ENCODE measurements around the gene LAMB3. TPM values are rescaled to one million over a fixed set of nuclear protein-coding genes. Genes with fewer than 3 reads are reported as not detected.

Gene LAMB3
- total RNA-seq, 2 donors from 2014 or later, result 0.37 to 1.1 TPM

GRCh38 chr1:209641832-209642172 is 10.4 kb downstream of the LAMB3 start:
- no peaks in the 10 kb centered on the region for H3K9me3 ChIP-seq (ENCODE audit: control insufficient read depth, low read length, poor library complexity, severe bottlenecking)
- no peak for DNase-seq
- no peak for ATAC-seq
- no peak overlapping the region for H3K27ac Mint-ChIP-seq
- no peaks in the 10 kb centered on the region for H3K27me3 Mint-ChIP-seq
- H3K4me3 Mint-ChIP-seq, result no peak overlapping the region
- peaks cover 7% of the 10 kb centered on the region for H3K4me1 Mint-ChIP-seq
- H3K36me3 Mint-ChIP-seq (ENCODE audit: low read depth), result no peaks in the 10 kb centered on the region

GRCh38 chr1:209635850-209636249 is 16.4 kb downstream of the LAMB3 start:
- H3K4me3 Mint-ChIP-seq, result no peak overlapping the region
- H3K27me3 Mint-ChIP-seq, result no peaks in the 10 kb centered on the region
- ATAC-seq (no peak), DNase-seq (no peak)
- peaks cover 16% of the 10 kb centered on the region for H3K4me1 Mint-ChIP-seq
- no peaks in the 10 kb centered on the region for H3K36me3 Mint-ChIP-seq (ENCODE audit: low read depth)
- H3K27ac Mint-ChIP-seq, result peak overlapping the region; percentile 90
- no peaks in the 10 kb centered on the region for H3K9me3 ChIP-seq (ENCODE audit: control insufficient read depth, low read length, poor library complexity, severe bottlenecking)

- H3K27me3 Mint-ChIP-seq, result no peaks in the 10 kb centered on the region
- ATAC-seq, result no peak
Measured at GRCh38 chr1:209634005-209634737, 18.1 kb downstream of the LAMB3 start.

DNA sequence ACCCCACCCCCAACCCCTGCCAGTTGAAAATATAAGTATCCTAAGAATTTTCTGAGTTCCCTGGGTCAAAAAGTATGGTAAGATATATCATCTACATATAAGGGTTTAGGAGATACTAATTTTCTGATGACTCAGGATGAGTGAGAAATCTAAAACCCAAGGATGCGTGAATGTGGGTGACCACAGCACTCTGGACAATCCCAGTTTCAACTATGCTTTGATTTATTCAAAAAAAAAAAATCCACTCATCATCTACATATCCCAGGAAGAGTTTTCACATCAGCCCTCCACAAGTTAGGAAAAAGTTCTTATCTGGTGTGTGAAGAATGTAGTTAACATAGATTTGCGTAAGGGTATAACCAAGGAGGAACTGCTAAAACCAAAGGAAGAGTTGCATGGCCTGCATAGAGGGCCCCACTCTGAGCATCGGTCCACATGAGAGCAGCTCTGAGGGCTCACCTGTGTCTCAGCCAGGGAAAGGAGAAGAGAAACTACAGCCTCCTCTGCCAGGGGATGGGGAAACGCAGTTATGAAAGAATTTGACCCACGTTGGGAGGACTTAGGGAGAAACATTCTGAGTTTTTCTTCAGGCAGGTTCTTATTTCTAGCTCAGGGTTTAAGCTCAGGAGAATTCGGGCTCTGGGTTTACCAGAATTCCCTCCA is 18.8 kb downstream of the LAMB3 start:
- no peak for ATAC-seq
- no peak for DNase-seq
- Mint-ChIP-seq H3K4me3 (no peak overlapping the region), H3K27ac (no peak overlapping the region), H3K36me3 (ENCODE audit: low read depth) (no peaks in the 10 kb centered on the region), H3K4me1 (peaks cover 18% of the 10 kb centered on the region), H3K27me3 (no peaks in the 10 kb centered on the region)
- no peaks in the 10 kb centered on the region for H3K9me3 ChIP-seq (ENCODE audit: control insufficient read depth, low read length, poor library complexity, severe bottlenecking)

More at GRCh38 chr1:209634005-209634737, 18.1 kb downstream of the LAMB3 start:
- no peaks in the 10 kb centered on the region for H3K9me3 ChIP-seq (ENCODE audit: control insufficient read depth, low read length, poor library complexity, severe bottlenecking)
- no peak for DNase-seq
- Mint-ChIP-seq H3K4me3 (no peak overlapping the region), H3K36me3 (ENCODE audit: low read depth) (no peaks in the 10 kb centered on the region), H3K4me1 (peaks cover 18% of the 10 kb centered on the region), H3K27ac (no peak overlapping the region)

DNA sequence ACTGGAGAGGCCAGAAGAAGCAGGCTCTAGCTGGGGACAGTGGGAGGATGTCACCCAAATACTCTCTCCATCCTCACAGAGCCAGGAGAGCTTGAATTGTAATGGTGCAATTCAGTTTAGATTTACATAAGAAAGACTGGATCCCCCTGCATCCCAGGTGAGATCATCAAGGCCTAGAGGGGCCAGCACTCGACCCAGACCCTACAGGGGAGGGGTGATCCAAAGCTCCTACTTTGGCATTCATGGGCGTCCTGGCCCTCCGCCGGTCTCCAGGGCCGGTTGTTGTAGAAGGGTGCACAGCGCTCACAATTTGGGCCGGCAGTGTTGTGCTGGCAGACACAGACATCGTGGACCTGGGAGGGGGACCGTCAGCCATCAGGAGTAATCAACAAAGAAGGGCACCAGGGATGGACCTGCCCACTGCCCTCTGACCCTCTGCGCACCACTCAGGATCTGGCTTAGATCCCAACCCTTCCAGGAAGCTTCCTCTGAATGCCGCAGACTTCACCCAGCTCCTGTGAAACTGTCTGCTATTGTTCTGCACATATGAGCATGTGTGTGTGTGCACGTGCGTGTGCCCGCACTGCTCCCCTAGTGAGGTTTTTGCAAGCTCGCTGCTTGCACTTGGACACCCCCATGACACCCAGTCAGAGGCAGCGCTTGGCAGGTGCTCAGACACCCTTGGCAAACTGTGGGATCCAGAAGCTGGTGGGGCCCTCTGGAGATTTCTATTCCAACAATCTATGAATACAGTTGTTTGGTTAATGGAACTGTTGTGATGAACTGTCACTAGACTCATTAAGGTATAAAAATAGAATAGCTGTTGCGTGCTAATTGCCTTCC is 21.6 kb downstream of the LAMB3 start:
- DNase-seq, result no peak
- Mint-ChIP-seq H3K36me3 (ENCODE audit: low read depth) (no peaks in the 10 kb centered on the region), H3K4me1 (peaks cover 15% of the 10 kb centered on the region), H3K27ac (no peak overlapping the region), H3K4me3 (no peak overlapping the region), H3K27me3 (no peaks in the 10 kb centered on the region)
- no peaks in the 10 kb centered on the region for H3K9me3 ChIP-seq (ENCODE audit: control insufficient read depth, low read length, poor library complexity, severe bottlenecking)
- ATAC-seq, result no peak

DNA sequence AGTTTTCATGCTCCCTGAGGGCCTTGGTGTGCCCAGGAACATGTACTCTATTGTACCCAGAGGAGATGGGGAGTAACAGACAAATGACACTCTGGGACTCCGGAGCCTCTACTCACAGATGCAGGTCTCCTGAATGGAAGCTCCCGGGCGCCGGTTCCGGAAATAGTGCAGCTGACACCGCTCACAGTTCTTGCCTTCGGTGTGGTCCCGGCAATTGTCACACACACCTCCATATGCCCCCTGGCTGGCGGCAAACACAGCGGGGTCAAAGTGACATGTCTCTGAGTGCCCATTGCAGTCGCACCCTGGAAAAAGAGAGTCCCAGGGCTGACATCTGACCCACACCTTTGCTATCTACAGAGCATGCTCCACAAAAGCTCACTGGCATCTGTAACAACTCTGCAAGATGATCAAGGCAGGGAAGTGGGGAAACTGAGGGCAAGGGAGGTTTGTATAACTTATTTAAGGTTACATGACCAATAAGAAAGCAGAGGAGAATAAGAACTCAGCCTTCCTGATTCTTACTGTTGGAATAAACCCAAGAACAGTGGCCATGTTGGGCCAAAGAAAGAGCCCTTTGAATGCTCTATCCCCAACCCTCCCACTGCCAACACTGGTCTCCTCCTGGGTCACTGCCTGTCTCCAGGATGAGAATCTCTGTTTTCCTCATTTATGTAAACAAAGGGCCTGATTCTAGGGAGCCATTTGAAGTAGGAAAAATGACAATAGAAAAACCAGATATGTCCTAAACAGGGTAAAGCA is 22.4 kb downstream of the LAMB3 start:
- H3K4me1 Mint-ChIP-seq, result peaks cover 9% of the 10 kb centered on the region
- H3K36me3 Mint-ChIP-seq (ENCODE audit: low read depth), result no peaks in the 10 kb centered on the region
- no peaks in the 10 kb centered on the region for H3K9me3 ChIP-seq (ENCODE audit: control insufficient read depth, low read length, poor library complexity, severe bottlenecking)
- no peak overlapping the region for H3K4me3 Mint-ChIP-seq
- ATAC-seq, result no peak
- DNase-seq, result no peak
- H3K27ac Mint-ChIP-seq, result no peak overlapping the region
- no peaks in the 10 kb centered on the region for H3K27me3 Mint-ChIP-seq

- no peak overlapping the region for H3K27ac Mint-ChIP-seq
- no peak for ATAC-seq
- no peak overlapping the region for H3K4me3 Mint-ChIP-seq
- no peaks in the 10 kb centered on the region for H3K36me3 Mint-ChIP-seq (ENCODE audit: low read depth)
- no peaks in the 10 kb centered on the region for H3K9me3 ChIP-seq (ENCODE audit: control insufficient read depth, low read length, poor library complexity, severe bottlenecking)
- H3K27me3 Mint-ChIP-seq, result no peaks in the 10 kb centered on the region
- H3K4me1 Mint-ChIP-seq, result peaks cover 15% of the 10 kb centered on the region
- DNase-seq, result no peak
Measured at GRCh38 chr1:209628618-209629299, 23.5 kb downstream of the LAMB3 start.

- H3K4me3 Mint-ChIP-seq, result no peak overlapping the region
- no peak overlapping the region for H3K27ac Mint-ChIP-seq
- H3K4me1 Mint-ChIP-seq, result peaks cover 15% of the 10 kb centered on the region
- no peaks in the 10 kb centered on the region for H3K27me3 Mint-ChIP-seq
- DNase-seq (peak; percentile 56 to 69 (median 63)), ATAC-seq (peak; percentile 84)
- H3K36me3 Mint-ChIP-seq (ENCODE audit: low read depth), result no peaks in the 10 kb centered on the region
- H3K9me3 ChIP-seq (ENCODE audit: control insufficient read depth, low read length, poor library complexity, severe bottlenecking), result no peaks in the 10 kb centered on the region
Measured at GRCh38 chr1:209627732-209628196, 24.5 kb downstream of the LAMB3 start.

DNA sequence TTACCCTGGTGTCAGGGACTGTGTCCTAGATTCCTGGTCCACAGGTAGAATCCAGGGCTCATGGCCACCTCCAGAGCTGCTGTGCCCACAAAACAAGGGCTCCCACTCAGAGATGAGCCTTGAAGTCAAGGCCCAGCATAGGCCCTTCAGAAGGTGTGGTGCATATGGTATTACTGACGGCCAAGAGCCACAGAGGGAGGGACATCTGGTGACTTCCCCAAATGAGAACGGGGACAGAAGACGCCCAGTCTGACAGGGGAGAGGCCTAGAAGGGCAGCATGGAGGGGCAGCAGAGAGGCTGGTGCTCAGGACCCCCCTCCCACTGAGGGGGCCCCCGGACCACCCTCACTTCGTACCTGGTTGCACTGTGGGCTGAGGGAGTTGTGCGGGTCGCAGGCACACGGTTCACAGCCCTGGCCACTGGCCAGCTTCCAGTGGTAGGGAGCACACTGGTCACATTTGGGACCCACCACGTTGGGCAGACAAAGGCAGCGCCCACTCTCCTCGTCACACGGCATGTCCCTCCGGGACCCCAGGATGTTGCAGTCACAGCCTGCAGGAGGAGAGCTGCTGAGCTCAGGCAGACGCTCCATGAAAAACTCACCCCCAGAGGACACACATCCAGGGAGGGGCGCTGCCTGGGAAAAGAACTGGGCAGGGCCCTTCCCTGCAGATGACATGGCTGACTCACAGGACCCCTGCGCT is 25.0 kb downstream of the LAMB3 start:
- H3K9me3 ChIP-seq (ENCODE audit: control insufficient read depth, low read length, poor library complexity, severe bottlenecking), result no peaks in the 10 kb centered on the region
- no peak for DNase-seq
- ATAC-seq, result no peak
- Mint-ChIP-seq H3K27ac (no peak overlapping the region), H3K4me1 (peaks cover 15% of the 10 kb centered on the region), H3K4me3 (no peak overlapping the region), H3K27me3 (no peaks in the 10 kb centered on the region), H3K36me3 (ENCODE audit: low read depth) (no peaks in the 10 kb centered on the region)

DNA sequence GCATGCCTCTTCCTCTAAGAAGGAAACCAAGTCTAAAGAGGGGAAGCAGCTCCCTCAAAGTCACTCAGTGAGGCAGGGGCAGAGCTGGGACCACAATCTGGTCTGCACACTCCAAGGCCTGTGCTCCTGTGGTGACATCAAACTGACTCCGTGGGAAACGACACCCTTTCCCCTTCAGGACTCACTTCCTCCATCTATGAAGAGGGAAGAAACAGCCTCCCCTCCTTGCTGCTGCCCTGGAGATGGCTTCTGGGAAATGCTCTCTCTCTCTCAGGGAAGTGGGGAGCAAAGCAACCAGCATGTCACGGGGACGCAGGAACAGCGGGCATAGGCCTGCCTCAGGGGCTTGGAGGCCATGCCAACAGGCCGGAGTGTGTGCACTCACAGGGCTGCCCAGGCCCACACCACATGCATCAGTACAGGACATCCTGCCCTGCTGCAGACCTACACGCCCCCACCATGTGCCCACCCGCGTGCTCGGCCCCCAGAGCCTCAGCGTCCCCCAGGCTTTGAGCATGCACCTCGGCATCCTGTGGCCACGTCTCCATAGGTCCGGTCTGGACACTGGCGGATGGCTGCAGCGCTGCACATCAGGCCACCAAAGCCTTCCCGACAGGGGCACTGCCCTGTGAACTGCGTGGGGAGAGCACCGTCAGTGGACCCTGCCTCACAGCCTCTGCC is 25.7 kb downstream of the LAMB3 start:
- Mint-ChIP-seq H3K27me3 (peaks cover 5% of the 10 kb centered on the region), H3K27ac (no peak overlapping the region), H3K4me1 (peaks cover 13% of the 10 kb centered on the region), H3K4me3 (no peak overlapping the region), H3K36me3 (ENCODE audit: low read depth) (no peaks in the 10 kb centered on the region)
- H3K9me3 ChIP-seq (ENCODE audit: control insufficient read depth, low read length, poor library complexity, severe bottlenecking), result no peaks in the 10 kb centered on the region
- ATAC-seq, result no peak
- no peak for DNase-seq

DNA sequence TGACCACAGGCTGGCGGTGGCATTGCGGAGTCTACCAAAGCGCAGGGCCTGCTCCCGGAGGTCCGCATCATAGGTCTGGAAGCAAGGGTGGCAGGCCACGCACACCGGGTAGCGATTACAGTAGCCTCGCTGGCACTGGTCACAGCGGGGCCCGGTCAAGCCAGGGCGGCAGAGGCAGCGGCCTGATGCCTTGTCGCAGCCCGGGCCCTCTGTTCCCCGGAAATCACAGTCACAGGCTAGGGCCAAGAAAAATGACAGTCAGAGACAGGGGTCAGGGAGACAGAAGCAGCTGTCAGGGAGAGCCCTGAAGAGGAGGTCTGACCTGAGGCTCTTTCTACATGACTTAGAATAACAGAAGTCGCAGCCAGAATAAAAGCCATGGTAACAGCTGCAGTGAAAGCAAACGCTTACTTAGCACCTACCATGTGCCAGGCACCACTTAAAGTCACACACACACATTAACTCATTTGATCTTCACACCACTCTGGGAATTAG is 26.4 kb downstream of the LAMB3 start:
- H3K9me3 ChIP-seq (ENCODE audit: control insufficient read depth, low read length, poor library complexity, severe bottlenecking), result no peaks in the 10 kb centered on the region
- peaks cover 13% of the 10 kb centered on the region for H3K4me1 Mint-ChIP-seq
- ATAC-seq (no peak), DNase-seq (no peak)
- no peak overlapping the region for H3K27ac Mint-ChIP-seq
- H3K4me3 Mint-ChIP-seq, result no peak overlapping the region
- H3K27me3 Mint-ChIP-seq, result peaks cover 5% of the 10 kb centered on the region
- H3K36me3 Mint-ChIP-seq (ENCODE audit: low read depth), result no peaks in the 10 kb centered on the region
